Prostate gland (tissue), 2 donors: ENCODE results near the gene LGALS3.

ENCODE experiments used
- POLR2A ChIP-seq: fragments of 450-650 bp; IDR thresholded peaks from one replicate; pipeline ENCODE4 v1.6.1; 2016; ENCODE audit warnings: antibody characterized with exemption, mild to moderate bottlenecking
- POLR2AphosphoS5 ChIP-seq: sonication (generic); formaldehyde crosslinking; IDR thresholded peaks from one replicate; pipeline ENCODE4 v1.6.1; 2017; ENCODE audit warnings: antibody characterized with exemption
- TF ChIP-seq, protein P1 (sequence below), 4 experiments: fragments of 200-600 bp in 2 of 4; fragments of 450-650 bp in 2 of 4; sonication (generic) in 2 of 4; IDR thresholded peaks; 1 replicate in 3 of 4; 2 replicates in 1 of 4; pipeline ENCODE4 v1.5.1; 2016 to 2019; ENCODE audit warnings: antibody characterized with exemption in 4 of 4, mild to moderate bottlenecking in 2 of 4, moderate library complexity in 2 of 4

DNA sequence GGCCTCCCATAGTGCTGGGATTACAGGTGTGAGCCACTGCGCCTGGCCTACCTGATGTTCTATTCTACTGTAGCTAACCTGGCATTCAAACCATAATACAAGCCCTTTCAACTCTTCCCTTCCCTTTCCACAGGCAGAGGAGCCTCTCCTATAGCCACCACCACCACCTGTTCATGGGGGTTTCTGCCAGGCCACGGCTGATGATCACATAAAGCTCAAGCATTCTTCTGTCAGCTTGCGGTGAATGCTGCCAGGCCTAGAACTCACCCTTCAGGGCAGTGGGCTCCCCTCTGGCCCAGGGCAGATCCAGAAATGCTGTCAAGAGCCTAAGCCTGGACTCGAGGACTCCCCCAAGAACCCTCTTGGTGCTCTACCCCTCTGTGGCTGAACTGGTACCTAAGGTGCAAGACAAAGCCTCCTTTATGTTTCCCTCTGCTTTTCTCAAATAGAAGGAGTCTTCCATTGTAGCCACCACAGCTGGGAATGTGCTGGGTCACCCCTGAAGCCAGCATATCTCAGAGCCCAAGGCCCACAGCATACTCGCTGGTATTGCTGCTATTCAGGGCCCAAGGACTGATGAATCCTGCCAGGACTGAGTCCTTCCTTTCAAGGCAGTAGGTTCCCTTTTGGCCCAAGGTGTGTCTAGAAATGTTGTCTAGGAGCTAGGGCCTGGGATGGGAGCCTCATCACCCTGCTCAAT, 65.8 kb downstream of the LGALS3 start:
- TF ChIP-seq, protein P1, sequence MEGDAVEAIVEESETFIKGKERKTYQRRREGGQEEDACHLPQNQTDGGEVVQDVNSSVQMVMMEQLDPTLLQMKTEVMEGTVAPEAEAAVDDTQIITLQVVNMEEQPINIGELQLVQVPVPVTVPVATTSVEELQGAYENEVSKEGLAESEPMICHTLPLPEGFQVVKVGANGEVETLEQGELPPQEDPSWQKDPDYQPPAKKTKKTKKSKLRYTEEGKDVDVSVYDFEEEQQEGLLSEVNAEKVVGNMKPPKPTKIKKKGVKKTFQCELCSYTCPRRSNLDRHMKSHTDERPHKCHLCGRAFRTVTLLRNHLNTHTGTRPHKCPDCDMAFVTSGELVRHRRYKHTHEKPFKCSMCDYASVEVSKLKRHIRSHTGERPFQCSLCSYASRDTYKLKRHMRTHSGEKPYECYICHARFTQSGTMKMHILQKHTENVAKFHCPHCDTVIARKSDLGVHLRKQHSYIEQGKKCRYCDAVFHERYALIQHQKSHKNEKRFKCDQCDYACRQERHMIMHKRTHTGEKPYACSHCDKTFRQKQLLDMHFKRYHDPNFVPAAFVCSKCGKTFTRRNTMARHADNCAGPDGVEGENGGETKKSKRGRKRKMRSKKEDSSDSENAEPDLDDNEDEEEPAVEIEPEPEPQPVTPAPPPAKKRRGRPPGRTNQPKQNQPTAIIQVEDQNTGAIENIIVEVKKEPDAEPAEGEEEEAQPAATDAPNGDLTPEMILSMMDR (IDR thresholded peaks at IDR 0.05), result no peak
- no peak for TF ChIP-seq POLR2A
- no peak for TF ChIP-seq POLR2AphosphoS5
